AG09309 (cell line): Measurements from ENCODE around the gene AMN.
"Not testable (repeated sequence)": the region's sequence is repeated elsewhere in the genome, so short reads cannot be mapped to it uniquely, and the experiment has no call there.

Source experiments
- DNase-seq: peaks from one replicate; pipeline ENCODE4 v3.0.0-alpha.2; 2010; ENCODE audit warnings: low read depth
- H3K4me3 ChIP-seq: 2 replicates; pipeline ENCODE4 v1.5.1; 2011; ENCODE audit warnings: mild to moderate bottlenecking, low read depth, low read length, moderate library complexity; ENCODE audit not compliant: control insufficient read depth
- TF ChIP-seq, protein P1 (sequence below): IDR thresholded peaks from 2 replicates; pipeline ENCODE4 v1.5.1; 2011; ENCODE audit warnings: mild to moderate bottlenecking, low read depth, low read length, inconsistent platforms; ENCODE audit not compliant: insufficient read depth, control insufficient read depth; ENCODE audit errors: missing control alignments

The AMN gene

DNA sequence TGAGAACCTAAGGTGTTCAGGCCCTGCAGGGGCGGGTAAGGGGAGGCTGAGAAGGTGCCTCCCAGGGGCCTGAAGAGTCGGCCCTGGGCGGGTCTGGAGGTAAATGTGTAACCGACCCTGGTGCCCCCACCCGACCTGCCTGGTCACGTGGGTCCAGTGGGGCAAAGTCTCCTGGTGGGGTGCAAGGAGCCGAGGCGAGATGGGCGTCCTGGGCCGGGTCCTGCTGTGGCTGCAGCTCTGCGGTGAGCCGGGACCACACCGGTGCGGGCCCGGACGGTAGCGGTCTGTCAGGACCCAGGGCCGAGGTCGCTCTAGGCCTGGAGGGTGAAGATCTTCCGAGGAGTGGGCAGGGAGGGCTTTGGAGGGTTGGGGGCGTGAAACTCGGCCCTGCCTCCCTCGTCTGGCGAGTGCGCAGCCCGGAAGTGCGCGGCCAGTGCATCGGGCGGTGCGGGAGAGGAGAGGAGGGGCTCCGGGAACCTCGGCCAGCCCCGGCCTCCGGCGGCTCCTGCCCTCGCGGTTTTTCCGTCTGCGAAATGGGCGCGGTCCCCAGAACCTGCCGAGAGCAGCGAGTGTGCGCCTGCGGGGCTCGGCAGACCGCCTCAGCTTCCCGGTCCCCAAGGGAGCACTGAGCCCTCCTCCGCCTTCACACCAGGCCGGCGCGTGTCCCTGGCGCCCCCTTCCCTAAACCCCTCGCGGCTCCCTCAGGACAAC, at the start of gene AMN:
AMN (plus strand) TSS at position 174 of the 711 bp plus-strand sequence; CDS start at position 200, 26 bp downstream.
- DNase-seq = no peak
- peak within 1 kb of the TSS; percentile 29 for H3K4me3 ChIP-seq
- TF ChIP-seq, protein P1, sequence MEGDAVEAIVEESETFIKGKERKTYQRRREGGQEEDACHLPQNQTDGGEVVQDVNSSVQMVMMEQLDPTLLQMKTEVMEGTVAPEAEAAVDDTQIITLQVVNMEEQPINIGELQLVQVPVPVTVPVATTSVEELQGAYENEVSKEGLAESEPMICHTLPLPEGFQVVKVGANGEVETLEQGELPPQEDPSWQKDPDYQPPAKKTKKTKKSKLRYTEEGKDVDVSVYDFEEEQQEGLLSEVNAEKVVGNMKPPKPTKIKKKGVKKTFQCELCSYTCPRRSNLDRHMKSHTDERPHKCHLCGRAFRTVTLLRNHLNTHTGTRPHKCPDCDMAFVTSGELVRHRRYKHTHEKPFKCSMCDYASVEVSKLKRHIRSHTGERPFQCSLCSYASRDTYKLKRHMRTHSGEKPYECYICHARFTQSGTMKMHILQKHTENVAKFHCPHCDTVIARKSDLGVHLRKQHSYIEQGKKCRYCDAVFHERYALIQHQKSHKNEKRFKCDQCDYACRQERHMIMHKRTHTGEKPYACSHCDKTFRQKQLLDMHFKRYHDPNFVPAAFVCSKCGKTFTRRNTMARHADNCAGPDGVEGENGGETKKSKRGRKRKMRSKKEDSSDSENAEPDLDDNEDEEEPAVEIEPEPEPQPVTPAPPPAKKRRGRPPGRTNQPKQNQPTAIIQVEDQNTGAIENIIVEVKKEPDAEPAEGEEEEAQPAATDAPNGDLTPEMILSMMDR = no peak

DNA sequence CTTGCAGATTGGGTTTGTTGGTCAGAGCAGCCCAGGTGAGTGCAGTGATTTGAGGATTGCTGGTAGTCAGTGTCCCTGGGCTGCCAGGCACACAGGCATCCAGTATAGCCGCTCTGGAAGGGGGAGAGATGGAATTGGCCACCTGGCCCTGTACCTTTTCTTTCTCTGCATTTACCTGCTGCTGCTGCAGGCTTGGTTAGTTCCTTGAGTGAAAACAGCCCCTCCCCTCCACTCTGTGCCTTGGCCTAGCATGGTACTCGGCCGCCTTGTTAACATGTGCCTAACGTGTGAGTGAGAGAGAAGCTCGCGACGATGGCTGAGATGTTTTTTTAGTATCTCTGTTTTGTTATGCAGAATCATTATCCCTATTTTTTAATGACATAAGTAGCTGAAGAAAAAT, 49.3 kb upstream of the AMN start:
- no peak for DNase-seq

GRCh38 chr14:102873546-102874061, 48.9 kb upstream of the AMN start:
- no peak overlapping the region for H3K4me3 ChIP-seq
- TF ChIP-seq, protein P1 = no peak
- no peak for DNase-seq

More for the DNA sequence above, 49.3 kb upstream of the AMN start:
- TF ChIP-seq, protein P1 = no peak
- H3K4me3 ChIP-seq = no peak overlapping the region

- H3K4me3 ChIP-seq = no peak overlapping the region
- DNase-seq = no peak
- TF ChIP-seq, protein P1 = no peak
These were observed 46.8 kb upstream of the AMN start for GRCh38 chr14:102875652-102876051.

GRCh38 chr14:102877511-102877910, 45.0 kb upstream of the AMN start:
- not testable (repeated sequence) for H3K4me3 ChIP-seq, DNase-seq

GRCh38 chr14:102878174-102878969, 44.1 kb upstream of the AMN start:
- no peak for DNase-seq
- H3K4me3 ChIP-seq = no peak overlapping the region
- TF ChIP-seq, protein P1 = no peak

DNA sequence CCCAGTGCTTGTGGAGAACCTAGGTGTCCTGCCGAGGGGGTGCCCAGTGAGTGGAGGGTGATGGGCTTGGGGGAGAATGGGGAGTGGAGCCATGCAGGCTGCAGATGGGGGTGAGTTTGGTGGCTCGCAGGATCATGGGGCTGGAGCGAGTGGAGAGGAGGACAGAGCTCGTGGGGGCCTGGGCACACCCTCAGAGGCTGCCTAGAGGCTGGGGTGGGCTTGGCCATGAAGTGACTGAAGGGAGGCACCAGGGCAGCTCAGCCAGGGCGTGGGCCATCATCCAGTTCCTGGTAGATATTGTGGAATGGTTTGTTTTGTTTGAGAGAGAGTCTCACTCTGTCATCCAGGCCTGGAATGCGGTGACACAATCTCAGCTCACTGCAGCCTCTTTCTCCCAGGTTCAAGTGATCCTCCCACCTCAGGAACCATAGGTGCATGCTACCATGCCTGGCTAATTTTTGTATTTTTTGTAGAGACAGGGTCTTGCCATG, 43.4 kb upstream of the AMN start:
- TF ChIP-seq, protein P1 = no peak
- no peak for DNase-seq
- H3K4me3 ChIP-seq = no peak overlapping the region
